ENCODE results near the gene CLMP.
"Not testable (repeated sequence)": the region's sequence is repeated elsewhere in the genome, so short reads cannot be mapped to it uniquely, and the experiment has no call there.

CLMP gene

GRCh38 chr11:123158033-123159003 is 36.7 kb downstream of the CLMP start:
- in situ Hi-C loops (cut with MboI; ENCODE audit: low sequenced_read_pairs, unreplicated experiment), result no loop called here
- no peak for DNase-seq (ENCODE audit: low spot score)
- no peak for TF ChIP-seq CTCF (IDR thresholded peaks at IDR 0.05; ENCODE audit: borderline replicate concordance, control extremely low read depth, extremely low read depth, insufficient read depth, missing control alignments)

- no peak for DNase-seq (ENCODE audit: low spot score)
- in situ Hi-C loops (cut with MboI; ENCODE audit: low sequenced_read_pairs, unreplicated experiment), result no loop called here
- no peak for TF ChIP-seq CTCF (IDR thresholded peaks at IDR 0.05; ENCODE audit: borderline replicate concordance, control extremely low read depth, extremely low read depth, insufficient read depth, missing control alignments)
Observed at GRCh38 chr11:123152951-123153350, 42.1 kb downstream of the CLMP start.

DNA sequence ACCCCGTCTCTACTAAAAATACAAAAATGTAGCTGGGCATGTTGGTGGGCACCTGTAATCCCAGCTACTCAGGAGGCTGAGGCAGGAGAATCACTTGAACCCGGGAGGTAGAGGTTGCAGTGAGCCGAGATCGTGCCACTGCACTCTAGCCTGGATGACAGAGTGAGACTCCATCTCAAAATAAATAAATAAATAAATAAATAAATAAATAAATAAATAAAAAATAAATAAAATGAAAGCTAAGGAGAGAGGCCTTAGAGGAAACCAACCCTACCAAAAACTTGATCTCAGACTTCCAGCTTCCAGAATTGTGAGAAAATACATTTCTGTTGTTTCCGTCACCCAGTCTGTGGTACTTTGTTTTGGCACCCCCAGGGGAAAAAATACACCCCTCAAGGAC is 42.7 kb downstream of the CLMP start:
- DNase-seq (ENCODE audit: low spot score); in situ Hi-C loops (cut with MboI; ENCODE audit: low sequenced_read_pairs, unreplicated experiment): not testable (repeated sequence)

- in situ Hi-C loops (cut with MboI; ENCODE audit: low sequenced_read_pairs, unreplicated experiment), result no loop called here
- no peak for DNase-seq (ENCODE audit: low spot score)
- no peak for TF ChIP-seq CTCF (IDR thresholded peaks at IDR 0.05; ENCODE audit: borderline replicate concordance, control extremely low read depth, extremely low read depth, insufficient read depth, missing control alignments)
Observed at GRCh38 chr11:123151796-123152195, 43.3 kb downstream of the CLMP start.

DNA sequence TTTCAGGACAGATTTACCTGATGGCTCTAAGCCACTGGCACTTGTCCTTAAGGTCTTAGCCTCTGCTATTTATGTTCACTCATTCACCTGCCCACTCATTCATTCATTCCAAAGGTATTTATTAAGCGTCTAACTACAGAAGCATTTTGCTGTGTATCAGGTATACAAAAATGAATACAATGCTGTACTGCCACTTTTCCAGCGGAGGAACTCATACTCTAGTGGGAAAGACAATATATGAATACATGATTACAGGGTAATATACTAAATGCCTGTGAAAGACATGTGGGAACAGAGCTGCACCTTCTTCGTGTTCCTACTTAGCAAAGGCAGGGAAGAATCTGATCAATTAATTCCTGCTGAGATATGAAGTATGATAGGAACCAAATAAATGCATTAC is 43.7 kb downstream of the CLMP start:
- TF ChIP-seq CTCF (IDR thresholded peaks at IDR 0.05; ENCODE audit: borderline replicate concordance, control extremely low read depth, extremely low read depth, insufficient read depth, missing control alignments), result no peak
- DNase-seq (ENCODE audit: low spot score), result no peak
- in situ Hi-C loops (cut with MboI; ENCODE audit: low sequenced_read_pairs, unreplicated experiment), result no loop called here

DNA sequence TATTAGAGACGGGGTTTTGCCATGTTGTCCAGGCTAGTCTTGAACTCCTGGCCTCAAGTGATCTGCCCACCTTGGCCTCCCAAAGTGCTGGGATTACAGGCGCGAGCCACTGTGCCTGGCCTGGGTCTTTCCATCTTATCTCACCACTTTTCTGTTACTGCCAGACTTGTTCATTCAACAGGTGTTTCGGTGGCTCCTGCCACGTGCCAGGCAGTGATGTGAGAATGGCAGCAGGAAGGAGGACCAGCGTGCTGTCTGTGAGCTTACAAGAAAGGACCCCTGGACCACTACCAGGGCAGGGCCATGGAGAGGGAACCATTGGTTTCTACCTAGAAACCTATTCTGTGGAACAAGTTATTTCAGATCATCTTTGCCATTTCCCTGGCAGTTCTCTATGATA is 44.2 kb downstream of the CLMP start:
- TF ChIP-seq CTCF (IDR thresholded peaks at IDR 0.05; ENCODE audit: borderline replicate concordance, control extremely low read depth, extremely low read depth, insufficient read depth, missing control alignments), result no peak
- DNase-seq (ENCODE audit: low spot score), result no peak
- in situ Hi-C loops (cut with MboI; ENCODE audit: low sequenced_read_pairs, unreplicated experiment), result no loop called here

- no peak for TF ChIP-seq CTCF (IDR thresholded peaks at IDR 0.05; ENCODE audit: borderline replicate concordance, control extremely low read depth, extremely low read depth, insufficient read depth, missing control alignments)
- in situ Hi-C loops (cut with MboI; ENCODE audit: low sequenced_read_pairs, unreplicated experiment), result no loop called here
- DNase-seq (ENCODE audit: low spot score), result no peak
Observed at GRCh38 chr11:123148965-123149364, 46.1 kb downstream of the CLMP start.
